ENCODE measurements around the gene DISC1.

Gene DISC1

GRCh38 chr1:231800108-231800507 lies 173.5 kb downstream of the DISC1 start:
- Mint-ChIP-seq H3K4me3 (no peak overlapping the region), H3K36me3 (peaks cover 31% of the 10 kb centered on the region), H3K9me3 (peaks cover 13% of the 10 kb centered on the region), H3K27me3 (no peaks in the 10 kb centered on the region), H3K27ac (peak overlapping the region; percentile 42), H3K4me1 (no peaks in the 10 kb centered on the region)
- CTCF ChIA-PET, result interaction anchor here (1.3 kb wide), 1 partner anchor 43 kb away, joined by 3 read pairs; no protein-coding TSS in a partner anchor
- no peak for DNase-seq

GRCh38 chr1:231801042-231801585 lies 174.5 kb downstream of the DISC1 start:
- Mint-ChIP-seq H3K27me3 (no peaks in the 10 kb centered on the region), H3K4me3 (no peak overlapping the region), H3K4me1 (no peaks in the 10 kb centered on the region), H3K36me3 (peaks cover 31% of the 10 kb centered on the region), H3K27ac (no peak overlapping the region), H3K9me3 (peaks cover 13% of the 10 kb centered on the region)
- DNase-seq, result no peak
- CTCF ChIA-PET, result interaction anchor here (1.3 kb wide), 1 partner anchor 44 kb away, joined by 3 read pairs; no protein-coding TSS in a partner anchor

- CTCF ChIA-PET, result interaction anchor here (1.4 kb wide), 1 partner anchor 9 kb away, joined by 3 read pairs; no protein-coding TSS in a partner anchor
- Mint-ChIP-seq H3K27me3 (no peaks in the 10 kb centered on the region), H3K4me3 (no peak overlapping the region), H3K4me1 (no peaks in the 10 kb centered on the region), H3K9me3 (peaks cover 13% of the 10 kb centered on the region), H3K36me3 (peaks cover 31% of the 10 kb centered on the region), H3K27ac (no peak overlapping the region)
- DNase-seq, result no peak
These were observed 176.8 kb downstream of the DISC1 start for GRCh38 chr1:231803353-231803752.

GRCh38 chr1:231806623-231807495 lies 180.3 kb downstream of the DISC1 start:
- CTCF ChIA-PET, result interaction anchor here (1.1 to 3.3 kb wide), 3 partner anchors 16 to 50 kb away, joined by 3 to 18 read pairs (median 4); no protein-coding TSS in a partner anchor

GRCh38 chr1:231807541-231807940 lies 181.0 kb downstream of the DISC1 start:
- no peaks in the 10 kb centered on the region for H3K9me3 Mint-ChIP-seq
- H3K36me3 Mint-ChIP-seq, result peaks cover 7% of the 10 kb centered on the region
- H3K4me3 Mint-ChIP-seq, result no peak overlapping the region
- no peak overlapping the region for H3K27ac Mint-ChIP-seq
- CTCF ChIA-PET, result interaction anchor here (1.1 to 3.3 kb wide), 3 partner anchors 15 to 51 kb away, joined by 3 to 18 read pairs (median 4); no protein-coding TSS in a partner anchor
- H3K27me3 Mint-ChIP-seq, result no peaks in the 10 kb centered on the region
- DNase-seq, result no peak
- no peaks in the 10 kb centered on the region for H3K4me1 Mint-ChIP-seq

More at GRCh38 chr1:231806623-231807495, 180.3 kb downstream of the DISC1 start:
- no peaks in the 10 kb centered on the region for H3K27me3 Mint-ChIP-seq
- H3K4me3 Mint-ChIP-seq, result no peak overlapping the region
- peak; percentile 43 for DNase-seq
- H3K4me1 Mint-ChIP-seq, result no peaks in the 10 kb centered on the region
- no peak overlapping the region for H3K27ac Mint-ChIP-seq
- H3K9me3 Mint-ChIP-seq, result no peaks in the 10 kb centered on the region
- peaks cover 12% of the 10 kb centered on the region for H3K36me3 Mint-ChIP-seq

GRCh38 chr1:231808116-231808515 lies 181.5 kb downstream of the DISC1 start:
- Mint-ChIP-seq H3K36me3 (peaks cover 8% of the 10 kb centered on the region), H3K9me3 (no peaks in the 10 kb centered on the region), H3K27ac (no peak overlapping the region), H3K4me3 (no peak overlapping the region), H3K27me3 (no peaks in the 10 kb centered on the region), H3K4me1 (no peaks in the 10 kb centered on the region)
- DNase-seq, result no peak
- CTCF ChIA-PET, result interaction anchor here (1.1 to 3.3 kb wide), 3 partner anchors 14 to 51 kb away, joined by 3 to 18 read pairs (median 4); no protein-coding TSS in a partner anchor

GRCh38 chr1:231808990-231809389 lies 182.4 kb downstream of the DISC1 start:
- Mint-ChIP-seq H3K4me1 (no peaks in the 10 kb centered on the region), H3K4me3 (no peak overlapping the region)

GRCh38 chr1:231810415-231810814 lies 183.8 kb downstream of the DISC1 start:
- Mint-ChIP-seq H3K36me3 (peaks cover 14% of the 10 kb centered on the region), H3K27me3 (no peaks in the 10 kb centered on the region), H3K27ac (no peak overlapping the region), H3K4me3 (no peak overlapping the region), H3K4me1 (no peaks in the 10 kb centered on the region), H3K9me3 (no peaks in the 10 kb centered on the region)
- no peak for DNase-seq
- CTCF ChIA-PET, result interaction anchor here (1.6 kb wide), 1 partner anchor 54 kb away, joined by 6 read pairs; no protein-coding TSS in a partner anchor

More at GRCh38 chr1:231808990-231809389, 182.4 kb downstream of the DISC1 start:
- CTCF ChIA-PET, result interaction anchor here (3.3 kb wide), 1 partner anchor 52 kb away, joined by 18 read pairs; no protein-coding TSS in a partner anchor
- H3K27ac Mint-ChIP-seq, result no peak overlapping the region
- no peaks in the 10 kb centered on the region for H3K27me3 Mint-ChIP-seq
- H3K9me3 Mint-ChIP-seq, result no peaks in the 10 kb centered on the region
- DNase-seq, result no peak
- peaks cover 11% of the 10 kb centered on the region for H3K36me3 Mint-ChIP-seq

GRCh38 chr1:231814021-231814420 lies 187.4 kb downstream of the DISC1 start:
- H3K27me3 Mint-ChIP-seq, result no peaks in the 10 kb centered on the region
- H3K9me3 Mint-ChIP-seq, result no peaks in the 10 kb centered on the region
- peaks cover 22% of the 10 kb centered on the region for H3K36me3 Mint-ChIP-seq
- DNase-seq, result no peak
- no peak overlapping the region for H3K4me3 Mint-ChIP-seq
- CTCF ChIA-PET, result no interaction called here
- H3K4me1 Mint-ChIP-seq, result no peaks in the 10 kb centered on the region
- H3K27ac Mint-ChIP-seq, result no peak overlapping the region

GRCh38 chr1:231814521-231814920 lies 187.9 kb downstream of the DISC1 start:
- no peaks in the 10 kb centered on the region for H3K4me1 Mint-ChIP-seq
- H3K27me3 Mint-ChIP-seq, result no peaks in the 10 kb centered on the region
- peaks cover 22% of the 10 kb centered on the region for H3K36me3 Mint-ChIP-seq
- no peaks in the 10 kb centered on the region for H3K9me3 Mint-ChIP-seq
- DNase-seq, result no peak
- CTCF ChIA-PET, result no interaction called here
- no peak overlapping the region for H3K27ac Mint-ChIP-seq
- H3K4me3 Mint-ChIP-seq, result no peak overlapping the region

GRCh38 chr1:231817801-231818200 lies 191.2 kb downstream of the DISC1 start:
- no peak for DNase-seq
- H3K27ac Mint-ChIP-seq, result no peak overlapping the region
- no peaks in the 10 kb centered on the region for H3K4me1 Mint-ChIP-seq
- H3K36me3 Mint-ChIP-seq, result peaks cover 17% of the 10 kb centered on the region
- H3K4me3 Mint-ChIP-seq, result no peak overlapping the region
- CTCF ChIA-PET, result no interaction called here
- no peaks in the 10 kb centered on the region for H3K27me3 Mint-ChIP-seq
- H3K9me3 Mint-ChIP-seq, result no peaks in the 10 kb centered on the region

GRCh38 chr1:231818337-231818736 lies 191.7 kb downstream of the DISC1 start:
- Mint-ChIP-seq H3K36me3 (peaks cover 15% of the 10 kb centered on the region), H3K27ac (no peak overlapping the region), H3K4me3 (no peak overlapping the region), H3K4me1 (no peaks in the 10 kb centered on the region), H3K27me3 (no peaks in the 10 kb centered on the region), H3K9me3 (no peaks in the 10 kb centered on the region)
- no peak for DNase-seq
- CTCF ChIA-PET, result no interaction called here

- CTCF ChIA-PET, result no interaction called here
- peaks cover 7% of the 10 kb centered on the region for H3K36me3 Mint-ChIP-seq
- no peak overlapping the region for H3K27ac Mint-ChIP-seq
- H3K9me3 Mint-ChIP-seq, result no peaks in the 10 kb centered on the region
- H3K27me3 Mint-ChIP-seq, result no peaks in the 10 kb centered on the region
- H3K4me3 Mint-ChIP-seq, result no peak overlapping the region
- DNase-seq, result no peak
- no peaks in the 10 kb centered on the region for H3K4me1 Mint-ChIP-seq
These were observed 194.7 kb downstream of the DISC1 start for GRCh38 chr1:231821281-231821680.

GRCh38 chr1:231822041-231822440 lies 195.5 kb downstream of the DISC1 start:
- CTCF ChIA-PET, result interaction anchor here (1.3 kb wide), 1 partner anchor 14 kb away, joined by 3 read pairs; no protein-coding TSS in a partner anchor
- Mint-ChIP-seq H3K4me3 (no peak overlapping the region), H3K4me1 (no peaks in the 10 kb centered on the region), H3K27ac (no peak overlapping the region), H3K27me3 (no peaks in the 10 kb centered on the region), H3K36me3 (peaks cover 7% of the 10 kb centered on the region), H3K9me3 (no peaks in the 10 kb centered on the region)
- DNase-seq, result no peak

Data from activated naive CD4-positive, alpha-beta T cell treated with anti-CD3 and anti-CD28 coated beads, Interleukin-2, amount 10 ng/mL, durations not matched to agents 7 days and 5 days (primary cell).